Skeletal muscle tissue (tissue), 4 donors: Measurements from ENCODE around the gene COMMD4. TPM values are rescaled to one million over a fixed set of nuclear protein-coding genes. Genes with fewer than 3 reads are reported as not detected.
"Not testable (repeated sequence)": the region's sequence is repeated elsewhere in the genome, so short reads cannot be mapped to it uniquely, and the experiment has no call there.

Experiments used
- H3K27ac ChIP-seq: one replicate; pipeline ENCODE4 v1.7.0; 2013; ENCODE audit warnings: mild to moderate bottlenecking, low read depth, low read length, inconsistent platforms
- H3K27me3 ChIP-seq, 3 donors: one replicate each; pipeline ENCODE4 v1.7.0; 2013; ENCODE audit warnings: low read length in 3 of 3; ENCODE audit not compliant: control insufficient read depth in 3 of 3, insufficient read depth in 3 of 3
- H3K36me3 ChIP-seq, 3 donors: one replicate each; pipeline ENCODE4 v1.7.0; 2013; ENCODE audit warnings: low read length in 3 of 3; ENCODE audit not compliant: control insufficient read depth in 3 of 3, insufficient read depth in 3 of 3
- H3K4me1 ChIP-seq, 3 donors: one replicate each; pipeline ENCODE4 v1.7.0; 2013; ENCODE audit warnings: low read length in 3 of 3, mild to moderate bottlenecking in 3 of 3; ENCODE audit not compliant: control insufficient read depth in 3 of 3, insufficient read depth in 3 of 3
- H3K4me3 ChIP-seq, 3 donors: one replicate each; pipeline ENCODE4 v1.7.0; 2013; ENCODE audit warnings: low read length in 3 of 3
- H3K9ac ChIP-seq, 3 donors: one replicate each; pipeline ENCODE4 v1.7.0; 2013; ENCODE audit warnings: low read length in 3 of 3, mild to moderate bottlenecking in 3 of 3, moderate library complexity in 2 of 3, low read depth in 1 of 3
- H3K9me3 ChIP-seq, 3 donors: one replicate each; pipeline ENCODE4 v1.7.0; 2013; ENCODE audit warnings: low read length in 3 of 3; ENCODE audit not compliant: control insufficient read depth in 3 of 3
- total RNA-seq: library from RNA; depleted of rRNA; stranded (reverse); fragments of >200 nt; gene quantifications from one replicate; pipeline ENCODE4 v1.2.3, GENCODE V29; 2014
- donor health status: Osteomylitis.

COMMD4 gene
- total RNA-seq, 1 donor from 2014 or later: 13.6 TPM

DNA sequence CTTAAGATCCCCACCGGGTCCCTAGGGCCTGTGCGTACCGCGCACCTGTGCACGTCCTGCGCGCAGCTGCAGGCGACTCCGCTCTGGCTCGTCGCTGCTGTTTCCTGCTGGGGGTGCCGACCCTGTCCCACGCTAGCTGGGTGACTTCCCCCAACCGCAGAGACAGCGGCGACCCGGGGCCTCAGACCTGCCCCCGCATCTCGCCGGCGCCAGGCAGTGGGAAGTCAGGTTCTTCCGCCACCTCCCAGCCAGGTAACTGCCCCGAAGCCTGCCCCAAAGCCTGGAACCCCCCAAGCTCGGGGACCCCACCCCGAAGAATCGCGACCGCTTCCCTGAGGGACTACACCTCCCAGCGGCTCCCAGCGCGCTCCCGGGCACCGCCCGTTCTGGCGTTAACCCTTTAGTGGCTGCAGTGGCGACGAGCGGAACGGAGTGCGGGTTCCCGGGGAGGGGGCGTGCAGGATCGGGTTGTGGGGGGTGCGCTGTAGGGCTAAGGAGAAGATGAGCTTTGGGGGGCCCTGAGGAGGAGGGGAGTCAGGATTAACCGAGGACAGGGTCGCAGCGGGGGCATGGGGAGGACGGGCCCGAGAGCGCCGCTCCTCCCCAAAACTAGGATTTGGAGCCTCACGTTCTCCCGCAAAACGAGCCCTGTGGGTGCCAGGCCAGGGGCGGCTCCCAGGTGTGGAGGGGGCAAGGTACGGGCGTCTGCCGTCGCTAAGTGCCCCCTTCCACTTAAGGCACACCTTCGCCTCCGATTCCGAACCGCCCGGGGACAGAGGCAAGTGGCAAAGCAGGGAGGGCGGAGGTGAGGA is 11.6 kb downstream of the COMMD4 start:
- H3K9me3 ChIP-seq: no peaks in the 10 kb centered on the region
- H3K4me1 ChIP-seq: peaks cover 8 to 22% (median 10%) of the 10 kb centered on the region in 3 donors
- peak overlapping the region; percentile 26 for H3K27ac ChIP-seq
- H3K4me3 ChIP-seq: peak overlapping the region; percentile 72 to 92 (median 88)
- no peaks in the 10 kb centered on the region for H3K36me3 ChIP-seq
- H3K27me3 ChIP-seq: no peaks in the 10 kb centered on the region
- H3K9ac ChIP-seq: peak overlapping the region; percentile 88 to 92 (median 92)

DNA sequence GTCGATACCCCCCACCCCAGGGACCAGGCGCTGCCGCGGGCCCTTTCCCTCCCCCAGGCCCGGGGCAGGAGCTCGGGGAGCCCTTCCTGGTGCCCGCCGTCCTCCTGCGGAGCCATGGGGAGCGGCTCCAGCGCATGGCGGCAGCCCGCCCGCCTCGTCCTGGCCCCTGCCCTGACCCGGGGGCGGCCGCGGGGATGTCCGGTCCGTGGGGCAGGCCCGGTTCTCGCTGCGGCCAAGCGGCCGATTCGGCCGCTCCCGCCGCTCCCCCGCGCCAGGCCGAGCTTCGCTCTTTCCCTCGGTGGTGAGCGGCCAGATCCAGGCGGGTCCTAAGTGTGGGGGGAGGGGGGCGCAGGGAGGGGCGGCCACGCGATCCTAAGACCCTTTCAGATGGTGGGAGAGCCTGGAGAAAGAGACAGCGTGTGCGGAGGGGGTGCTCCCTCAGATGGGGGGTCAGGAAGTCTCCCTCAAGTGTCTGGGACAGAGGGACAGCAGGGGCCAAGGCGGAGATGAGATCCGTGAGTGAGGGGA is 12.2 kb downstream of the COMMD4 start:
- Histone ChIP-seq H3K27ac (no peak overlapping the region), H3K4me1 (peaks cover 8 to 22% (median 10%) of the 10 kb centered on the region in 3 donors), H3K36me3 (no peaks in the 10 kb centered on the region), H3K9ac (peak overlapping the region; percentile 88 to 92 (median 92)), H3K4me3 (peak overlapping the region; percentile 77 to 92 (median 88)), H3K9me3 (no peaks in the 10 kb centered on the region), H3K27me3 (no peaks in the 10 kb centered on the region)

DNA sequence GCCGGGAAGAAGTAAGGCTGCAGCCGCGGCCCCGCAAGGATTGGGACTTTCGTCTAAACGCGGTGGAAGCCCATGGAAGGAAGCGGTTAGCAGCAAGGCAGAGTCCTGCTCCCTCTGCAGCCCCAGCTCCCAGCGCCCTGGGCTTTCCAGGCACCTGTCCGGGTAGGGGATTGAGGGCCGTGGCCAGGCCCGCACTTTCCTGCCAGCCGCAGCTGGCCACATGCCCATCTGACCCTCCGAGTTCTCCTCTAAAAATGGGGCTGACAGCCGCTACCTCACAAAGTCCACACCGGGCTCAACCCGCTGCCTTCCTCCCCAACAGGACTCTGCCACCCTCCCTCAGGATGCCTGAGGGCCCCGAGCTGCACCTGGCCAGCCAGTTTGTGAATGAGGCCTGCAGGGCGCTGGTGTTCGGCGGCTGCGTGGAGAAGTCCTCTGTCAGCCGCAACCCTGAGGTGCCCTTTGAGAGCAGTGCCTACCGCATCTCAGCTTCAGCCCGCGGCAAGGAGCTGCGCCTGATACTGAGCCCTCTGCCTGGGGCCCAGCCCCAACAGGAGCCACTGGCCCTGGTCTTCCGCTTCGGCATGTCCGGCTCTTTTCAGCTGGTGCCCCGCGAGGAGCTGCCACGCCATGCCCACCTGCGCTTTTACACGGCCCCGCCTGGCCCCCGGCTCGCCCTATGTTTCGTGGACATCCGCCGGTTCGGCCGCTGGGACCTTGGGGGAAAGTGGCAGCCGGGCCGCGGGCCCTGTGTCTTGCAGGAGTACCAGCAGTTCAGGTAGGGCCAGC is 12.9 kb downstream of the COMMD4 start:
- Histone ChIP-seq H3K27me3 (no peaks in the 10 kb centered on the region), H3K9ac (peak overlapping the region; percentile 72 to 92 (median 92)), H3K4me3 (peak overlapping the region; percentile 77 to 92 (median 88)), H3K27ac (no peak overlapping the region), H3K9me3 (no peaks in the 10 kb centered on the region), H3K4me1 (peaks cover 8 to 22% (median 10%) of the 10 kb centered on the region in 3 donors), H3K36me3 (peaks cover 0 to 3% (median 0%) of the 10 kb centered on the region in 3 donors)

DNA sequence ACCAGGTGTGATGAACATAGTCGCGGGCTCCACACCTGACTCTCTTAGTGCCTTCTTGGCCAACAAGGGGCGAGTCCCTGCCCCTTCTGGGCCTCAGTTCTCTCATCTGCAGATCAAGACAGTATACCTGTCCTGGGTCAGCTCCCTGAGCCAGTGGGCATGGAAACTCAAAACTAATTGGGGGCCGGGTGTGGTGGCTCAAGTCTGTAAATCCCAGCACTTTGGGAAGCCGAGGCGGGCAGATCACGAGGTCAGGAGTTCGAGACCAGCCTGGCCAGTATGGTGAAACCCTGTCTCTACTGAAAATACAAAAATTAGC is 13.4 kb downstream of the COMMD4 start:
- not testable (repeated sequence) for H3K9me3 ChIP-seq, H3K4me3 ChIP-seq, H3K27me3 ChIP-seq, H3K27ac ChIP-seq, H3K36me3 ChIP-seq
- Histone ChIP-seq H3K9ac (peak overlapping the region in 1 of 3 donors; percentile 92), H3K4me1 (peaks cover 8 to 22% (median 10%) of the 10 kb centered on the region in 3 donors)

DNA sequence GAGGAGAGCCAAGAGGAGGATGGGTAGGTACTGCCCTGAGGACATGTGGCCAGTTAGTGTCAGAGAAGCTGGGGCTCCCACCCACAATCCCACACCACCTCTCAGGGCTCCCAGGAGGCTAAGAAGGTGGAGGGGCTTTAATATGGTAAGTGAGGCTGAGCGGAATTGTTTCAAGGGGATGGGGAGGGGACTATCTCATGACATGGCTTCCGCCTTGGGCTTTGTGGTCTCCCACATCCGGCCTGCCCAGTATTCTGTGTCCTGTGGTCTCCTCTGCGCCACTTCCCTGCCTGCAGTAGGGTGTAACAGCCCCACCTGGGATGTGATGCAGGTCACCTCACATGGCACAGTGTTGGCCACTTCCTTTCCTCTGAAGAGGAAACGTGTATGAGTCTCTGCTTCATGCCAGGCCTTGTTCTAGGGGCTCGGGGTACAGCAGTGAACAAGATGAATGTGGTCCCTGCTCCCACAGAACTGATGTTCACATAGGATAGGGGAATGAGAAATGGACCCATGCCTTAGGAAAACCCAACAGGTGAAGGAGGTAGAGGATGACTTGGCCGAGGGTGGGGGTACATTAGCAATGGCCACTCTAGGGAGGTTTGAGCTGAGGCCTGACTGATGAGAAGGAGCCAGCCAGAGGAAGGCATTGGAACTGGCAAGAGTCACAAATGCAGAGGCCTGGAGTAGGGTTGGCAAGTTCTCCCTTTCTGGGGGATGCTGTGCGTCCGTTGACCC is 14.2 kb downstream of the COMMD4 start:
- Histone ChIP-seq H3K27ac (no peak overlapping the region), H3K36me3 (peaks cover 6 to 9% (median 8%) of the 10 kb centered on the region in 3 donors), H3K4me1 (peaks cover 8 to 22% (median 10%) of the 10 kb centered on the region in 3 donors), H3K27me3 (no peaks in the 10 kb centered on the region), H3K9me3 (no peaks in the 10 kb centered on the region), H3K4me3 (no peak overlapping the region), H3K9ac (no peak overlapping the region)

DNA sequence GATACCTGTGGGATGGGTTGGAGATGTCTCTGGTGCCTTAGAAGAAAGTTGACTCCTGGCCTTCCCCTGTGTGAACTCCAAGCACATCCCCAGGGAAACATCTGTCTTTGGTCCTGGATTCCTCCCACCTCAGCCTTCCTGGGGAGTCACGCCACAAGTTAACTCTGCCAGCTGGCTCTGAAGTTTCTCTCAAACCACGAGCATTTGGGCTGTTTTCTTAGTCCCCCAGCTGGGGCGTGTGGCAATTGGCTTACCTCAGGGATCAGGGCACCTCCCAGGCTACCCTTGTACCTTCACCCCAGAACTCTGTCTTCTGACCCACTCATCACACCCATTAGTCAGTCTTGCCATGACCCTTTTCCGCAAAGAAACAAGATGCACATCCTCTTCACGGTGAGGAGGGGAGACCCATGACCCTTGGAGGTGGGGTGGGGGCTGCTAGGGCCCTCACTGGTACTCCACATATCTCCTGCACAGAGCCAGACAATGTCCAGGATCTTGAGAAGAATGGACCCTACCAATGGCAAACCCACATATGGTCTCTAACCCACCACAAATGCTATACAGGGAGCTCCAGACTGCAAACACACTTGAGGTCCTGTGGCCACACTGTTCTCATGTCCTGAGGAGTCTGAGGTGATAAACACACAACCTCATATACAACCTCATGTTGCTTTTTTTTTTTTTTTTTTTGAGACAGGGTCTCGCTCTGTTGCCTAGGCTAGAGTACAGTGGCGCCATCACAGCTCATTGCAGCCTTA is 14.9 kb downstream of the COMMD4 start:
- H3K4me3 ChIP-seq: no peak overlapping the region
- H3K4me1 ChIP-seq: peaks cover 8 to 22% (median 10%) of the 10 kb centered on the region in 3 donors
- peaks cover 10 to 14% (median 10%) of the 10 kb centered on the region in 3 donors for H3K36me3 ChIP-seq
- no peak overlapping the region for H3K9ac ChIP-seq
- H3K9me3 ChIP-seq: no peaks in the 10 kb centered on the region
- H3K27me3 ChIP-seq: no peaks in the 10 kb centered on the region
- H3K27ac ChIP-seq: no peak overlapping the region

DNA sequence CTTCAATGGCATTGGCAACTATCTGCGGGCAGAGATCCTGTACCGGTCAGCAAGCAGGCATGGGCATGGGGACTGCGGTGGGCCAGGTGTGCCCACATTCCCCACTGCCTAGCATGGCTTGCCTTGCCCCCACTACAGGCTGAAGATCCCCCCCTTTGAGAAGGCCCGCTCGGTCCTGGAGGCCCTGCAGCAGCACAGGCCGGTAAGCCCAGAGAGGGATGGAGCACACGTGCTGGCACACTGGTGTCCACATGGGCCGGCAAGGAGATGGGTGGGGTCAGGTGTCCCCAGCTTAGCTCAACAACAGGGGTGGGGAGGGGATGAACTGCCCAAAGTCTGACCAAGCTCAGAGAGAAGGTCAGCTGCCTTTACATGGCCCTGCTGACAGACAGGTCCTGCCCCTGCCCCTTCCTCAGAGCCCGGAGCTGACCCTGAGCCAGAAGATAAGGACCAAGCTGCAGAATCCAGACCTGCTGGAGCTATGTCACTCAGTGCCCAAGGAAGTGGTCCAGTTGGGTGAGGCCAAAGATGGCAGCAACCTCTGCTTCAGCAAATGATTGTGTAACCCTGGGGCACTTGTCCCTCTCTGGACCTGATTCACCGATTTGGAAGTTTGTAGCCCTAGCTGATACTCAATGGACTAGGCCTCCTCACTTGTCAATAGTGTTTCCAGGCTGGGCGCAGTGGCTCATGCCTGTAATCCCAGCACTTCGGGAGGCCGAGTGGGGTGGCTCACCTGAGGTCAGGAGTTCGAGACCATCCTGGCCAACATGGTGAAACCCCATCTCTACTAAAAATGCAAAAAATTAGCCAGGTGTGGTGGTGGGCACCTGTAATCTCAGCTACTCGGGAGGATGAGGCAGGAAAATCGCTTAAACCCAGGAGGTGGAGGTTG is 16.6 kb downstream of the COMMD4 start:
- Histone ChIP-seq H3K4me1 (peaks cover 6 to 14% (median 10%) of the 10 kb centered on the region in 3 donors), H3K27me3 (no peaks in the 10 kb centered on the region), H3K27ac (no peak overlapping the region), H3K4me3 (no peak overlapping the region), H3K36me3 (peaks cover 17 to 28% (median 22%) of the 10 kb centered on the region in 3 donors), H3K9me3 (no peaks in the 10 kb centered on the region), H3K9ac (no peak overlapping the region)

DNA sequence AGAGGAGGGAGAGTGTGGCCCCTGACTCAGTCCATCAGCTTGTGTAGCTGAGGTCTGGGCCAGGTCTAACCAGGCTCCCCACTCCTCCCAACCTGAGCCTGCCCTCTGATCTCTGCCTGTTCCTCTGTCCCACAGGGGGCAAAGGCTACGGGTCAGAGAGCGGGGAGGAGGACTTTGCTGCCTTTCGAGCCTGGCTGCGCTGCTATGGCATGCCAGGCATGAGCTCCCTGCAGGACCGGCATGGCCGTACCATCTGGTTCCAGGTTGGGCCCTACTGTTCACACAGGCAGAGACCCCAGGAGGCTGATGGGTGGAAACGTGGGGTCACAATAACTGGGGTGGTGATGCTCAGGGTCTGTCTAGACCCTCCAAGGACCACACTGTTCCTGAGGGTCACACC is 17.7 kb downstream of the COMMD4 start:
- Histone ChIP-seq H3K9me3 (no peaks in the 10 kb centered on the region), H3K36me3 (peaks cover 22 to 36% (median 30%) of the 10 kb centered on the region in 3 donors), H3K27ac (no peak overlapping the region), H3K27me3 (no peaks in the 10 kb centered on the region), H3K4me3 (no peak overlapping the region), H3K9ac (no peak overlapping the region), H3K4me1 (peaks cover 6 to 7% (median 6%) of the 10 kb centered on the region in 3 donors)
